ENCODE results near the gene ERGIC1. TPM values are rescaled to one million over a fixed set of nuclear protein-coding genes. Genes with fewer than 3 reads are reported as not detected.

The ERGIC1 gene
- total and polyA plus RNA-seq, 2 of the 8 experiments (the other 6 are each of a cell fraction or from before 2014, with no cell fraction given): 95.3 to 106 TPM

DNA sequence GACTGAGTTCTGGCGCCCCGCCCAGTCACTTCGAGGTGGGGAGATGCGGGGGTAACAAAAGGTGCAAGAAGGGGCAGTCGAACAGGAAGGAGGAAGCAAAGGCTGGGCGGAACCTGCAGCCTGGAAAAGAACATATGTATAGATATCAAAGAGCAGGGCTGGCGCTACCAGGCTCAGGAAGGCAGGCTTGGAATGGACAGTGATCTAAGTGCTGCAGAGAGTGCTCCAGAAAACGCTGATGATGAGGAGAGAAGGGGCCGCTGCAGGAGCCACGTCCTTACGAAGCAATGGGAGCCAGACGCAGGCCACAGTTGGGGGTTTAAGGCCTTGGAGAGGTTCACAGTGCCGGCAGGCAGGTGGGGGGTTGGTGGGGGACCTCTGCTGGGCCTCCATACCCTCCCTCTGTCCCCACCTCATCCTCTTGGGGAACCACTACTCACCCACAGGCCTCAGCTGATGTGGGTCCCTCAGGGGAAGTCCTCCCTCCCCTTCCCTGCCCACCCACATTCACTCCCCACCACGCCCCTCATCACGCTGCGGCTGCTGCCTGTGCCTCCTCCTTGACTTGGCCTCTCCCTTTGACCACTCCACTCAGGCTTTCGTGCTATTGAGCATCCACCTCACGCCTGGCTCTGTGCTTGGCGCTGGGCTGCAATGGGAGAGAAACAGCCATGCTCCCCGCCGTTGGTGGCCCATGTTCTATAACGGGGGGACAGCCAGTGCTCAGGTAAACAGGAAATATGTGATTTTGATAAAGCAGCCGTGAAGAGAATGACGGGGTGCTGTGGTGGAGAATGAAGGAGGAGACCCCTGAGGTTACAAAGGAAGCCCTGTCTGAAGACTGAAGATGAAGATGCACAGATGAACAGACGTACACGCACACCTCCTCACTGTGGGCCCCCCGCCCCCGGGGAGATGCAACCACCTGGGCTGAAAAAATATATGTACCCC is 84.6 kb downstream of the ERGIC1 start (continued):
- TF ChIP-seq USF2 (IDR thresholded peaks at IDR 0.05; ENCODE audit: low read length) (no peak), SP2 (IDR thresholded peaks at IDR 0.05; ENCODE audit: low read length) (no peak), CEBPB (IDR thresholded peaks at IDR 0.05; ENCODE audit: low read depth, low read length) (no peak), TBP (IDR thresholded peaks at IDR 0.05; ENCODE audit: low read depth, low read length) (no peak)
